Measurements from ENCODE around the gene HLA-C. TPM values are rescaled to one million over a fixed set of nuclear protein-coding genes. Genes with fewer than 3 reads are reported as not detected.
"Not testable (repeated sequence)": the region's sequence is repeated elsewhere in the genome, so short reads cannot be mapped to it uniquely, and the experiment has no call there.

HLA-C gene
- total and polyA plus RNA-seq, 10 of the 15 experiments (the other 5 are each of a cell fraction or from before 2014, with no cell fraction given), result 121 to 1,092 (median 806) TPM

DNA sequence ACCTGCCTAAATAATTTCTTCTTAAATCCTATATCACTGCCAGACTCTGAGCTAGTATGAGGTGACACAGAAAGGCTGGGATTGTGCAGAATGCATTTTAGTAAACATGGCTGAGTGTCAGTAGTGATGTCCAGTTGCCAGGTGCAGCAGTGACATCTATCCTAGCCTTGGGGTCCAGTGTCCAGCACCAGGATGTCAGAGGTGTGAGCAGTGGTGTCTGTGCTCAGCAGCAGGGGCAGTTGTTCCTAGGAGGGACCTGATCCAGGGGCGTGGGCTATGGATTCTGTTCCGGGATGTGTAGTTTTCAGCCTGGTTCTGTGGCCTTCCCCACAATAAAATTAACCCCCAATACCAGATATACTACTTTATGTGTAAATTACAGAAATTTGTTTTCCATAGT, 6.0 kb downstream of the HLA-C start:
- Histone ChIP-seq H3K36me3 (ENCODE audit: control insufficient read depth in 2 of 2, insufficient read depth in 2 of 2, low read length in 1 of 2) (peaks cover 18 to 25% of the 10 kb centered on the region in 2 experiments; a peak in 3 of 4 replicates), H3K4me1 (ENCODE audit: control insufficient read depth, insufficient read depth, low read length) (peaks cover 6% of the 10 kb centered on the region), H3K4me2 (ENCODE audit: control insufficient read depth, insufficient read depth) (no peak overlapping the region), H3K27me3 (replicated peaks in 1 of 2; ENCODE audit: control insufficient read depth in 2 of 2, insufficient read depth in 2 of 2, low read length in 1 of 2) (no peaks in the 10 kb centered on the region), H3K27ac (ENCODE audit: control insufficient read depth, insufficient read depth) (no peak overlapping the region), H3K4me3 (no peak overlapping the region), H4K20me1 (ENCODE audit: control insufficient read depth, insufficient read depth) (peaks cover 15% of the 10 kb centered on the region), H2AFZ (ENCODE audit: control insufficient read depth, low read depth, low read length) (no peak overlapping the region), H3K9me3 (replicated peaks; ENCODE audit: control insufficient read depth, insufficient read depth, low read length) (no peaks in the 10 kb centered on the region; the same call in none of the 3 replicates), H3K9ac (ENCODE audit: control insufficient read depth, insufficient read depth, low read length) (no peak overlapping the region), H3K79me2 (ENCODE audit: control insufficient read depth, insufficient read depth, low read length) (peaks cover 16% of the 10 kb centered on the region)
- DNase-seq (ENCODE audit: low read depth, low spot score), result no peak
- peak; percentile 25 for ATAC-seq
- ChIA-PET CTCF (no interaction called here), RAD21 (ENCODE audit: unreplicated experiment) (no interaction called here), SMC1A (ENCODE audit: uncharacterized antibody, unreplicated experiment) (no interaction called here), POLR2A (no interaction called here)
- BruUV-seq (replicated peaks), result no TSS peak
- intact Hi-C loops (cut with micrococcal nuclease; ENCODE audit: unreplicated experiment) (no loop called here), in situ Hi-C loops (cut with MboI) (loop anchor here (5.0 kb wide), 2 partner anchors 69 to 86 kb away; no protein-coding TSS in a partner anchor)
- no peak for FAIRE-seq
- WGBS (ENCODE audit: insufficient coverage, insufficient replicate concordance, low lambda C conversion rate, missing lambda C conversion rate), result 26% methylated on average over 2 of the region's 2 CpGs
- TF ChIP-seq, protein P1, sequence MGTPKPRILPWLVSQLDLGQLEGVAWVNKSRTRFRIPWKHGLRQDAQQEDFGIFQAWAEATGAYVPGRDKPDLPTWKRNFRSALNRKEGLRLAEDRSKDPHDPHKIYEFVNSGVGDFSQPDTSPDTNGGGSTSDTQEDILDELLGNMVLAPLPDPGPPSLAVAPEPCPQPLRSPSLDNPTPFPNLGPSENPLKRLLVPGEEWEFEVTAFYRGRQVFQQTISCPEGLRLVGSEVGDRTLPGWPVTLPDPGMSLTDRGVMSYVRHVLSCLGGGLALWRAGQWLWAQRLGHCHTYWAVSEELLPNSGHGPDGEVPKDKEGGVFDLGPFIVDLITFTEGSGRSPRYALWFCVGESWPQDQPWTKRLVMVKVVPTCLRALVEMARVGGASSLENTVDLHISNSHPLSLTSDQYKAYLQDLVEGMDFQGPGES (IDR thresholded peaks at IDR 0.05), result no peak
- TF ChIP-seq POLR2A (IDR thresholded peaks at IDR 0.05; ENCODE audit: low read depth, low read length), result peak; percentile 33; the same call in 1 of the 2 replicates
- TF ChIP-seq POLR2AphosphoS5 (IDR thresholded peaks at IDR 0.05; ENCODE audit: low read length), result peak; percentile 17; the same call in 1 of the 2 replicates
- TF ChIP-seq GABPA (IDR thresholded peaks at IDR 0.05; ENCODE audit: low read depth), result no peak
- TF ChIP-seq, protein P2, sequence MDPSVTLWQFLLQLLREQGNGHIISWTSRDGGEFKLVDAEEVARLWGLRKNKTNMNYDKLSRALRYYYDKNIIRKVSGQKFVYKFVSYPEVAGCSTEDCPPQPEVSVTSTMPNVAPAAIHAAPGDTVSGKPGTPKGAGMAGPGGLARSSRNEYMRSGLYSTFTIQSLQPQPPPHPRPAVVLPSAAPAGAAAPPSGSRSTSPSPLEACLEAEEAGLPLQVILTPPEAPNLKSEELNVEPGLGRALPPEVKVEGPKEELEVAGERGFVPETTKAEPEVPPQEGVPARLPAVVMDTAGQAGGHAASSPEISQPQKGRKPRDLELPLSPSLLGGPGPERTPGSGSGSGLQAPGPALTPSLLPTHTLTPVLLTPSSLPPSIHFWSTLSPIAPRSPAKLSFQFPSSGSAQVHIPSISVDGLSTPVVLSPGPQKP (IDR thresholded peaks at IDR 0.05; ENCODE audit: low read depth, low read length), result no peak
- TF ChIP-seq, protein P3, sequence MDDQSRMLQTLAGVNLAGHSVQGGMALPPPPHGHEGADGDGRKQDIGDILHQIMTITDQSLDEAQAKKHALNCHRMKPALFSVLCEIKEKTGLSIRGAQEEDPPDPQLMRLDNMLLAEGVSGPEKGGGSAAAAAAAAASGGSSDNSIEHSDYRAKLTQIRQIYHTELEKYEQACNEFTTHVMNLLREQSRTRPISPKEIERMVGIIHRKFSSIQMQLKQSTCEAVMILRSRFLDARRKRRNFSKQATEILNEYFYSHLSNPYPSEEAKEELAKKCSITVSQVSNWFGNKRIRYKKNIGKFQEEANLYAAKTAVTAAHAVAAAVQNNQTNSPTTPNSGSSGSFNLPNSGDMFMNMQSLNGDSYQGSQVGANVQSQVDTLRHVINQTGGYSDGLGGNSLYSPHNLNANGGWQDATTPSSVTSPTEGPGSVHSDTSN (IDR thresholded peaks at IDR 0.05; ENCODE audit: insufficient replicate concordance, low read depth, low read length), result no peak

DNA sequence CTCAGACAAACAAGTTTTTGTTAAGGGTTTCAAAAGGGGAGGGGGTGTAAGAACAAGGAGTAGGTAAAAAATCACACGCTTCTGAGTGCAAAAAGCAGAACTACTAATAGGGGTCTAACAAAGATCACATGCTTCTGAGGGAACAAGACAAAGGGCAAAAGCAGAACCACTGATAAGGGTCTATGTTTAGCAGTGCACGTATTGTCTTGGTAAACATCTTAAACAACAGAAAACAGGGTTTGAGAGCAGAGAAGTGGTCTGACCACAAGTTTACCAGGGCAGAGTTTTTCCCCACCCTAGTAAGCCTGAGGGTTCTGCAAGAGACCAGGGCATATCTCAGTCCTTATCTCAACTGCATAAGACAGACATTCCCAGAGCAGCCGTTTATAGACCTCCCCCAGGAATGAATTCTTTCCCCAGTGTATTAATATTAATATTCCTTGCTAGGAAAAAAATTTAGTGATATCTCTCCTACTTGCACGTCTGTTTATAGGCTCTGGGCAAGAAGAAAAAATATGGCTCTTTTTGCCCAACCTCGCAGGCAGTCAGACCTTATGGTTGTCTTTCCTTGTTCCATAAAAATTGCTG, 8.5 kb downstream of the HLA-C start:
- H4K20me1 ChIP-seq (ENCODE audit: control insufficient read depth, insufficient read depth); H3K9me3 ChIP-seq (replicated peaks; ENCODE audit: control insufficient read depth, insufficient read depth, low read length); BruUV-seq (replicated peaks); H3K27ac ChIP-seq (ENCODE audit: control insufficient read depth, insufficient read depth); in situ Hi-C loops (cut with MboI); CTCF ChIA-PET; H2AFZ ChIP-seq (ENCODE audit: control insufficient read depth, low read depth, low read length); H3K4me1 ChIP-seq (ENCODE audit: control insufficient read depth, insufficient read depth, low read length); H3K79me2 ChIP-seq (ENCODE audit: control insufficient read depth, insufficient read depth, low read length); FAIRE-seq; POLR2A ChIA-PET; ATAC-seq; H3K4me2 ChIP-seq (ENCODE audit: control insufficient read depth, insufficient read depth); H3K4me3 ChIP-seq; intact Hi-C loops (cut with micrococcal nuclease; ENCODE audit: unreplicated experiment); H3K36me3 ChIP-seq (ENCODE audit: control insufficient read depth in 2 of 2, insufficient read depth in 2 of 2, low read length in 1 of 2); H3K9ac ChIP-seq (ENCODE audit: control insufficient read depth, insufficient read depth, low read length); RAD21 ChIA-PET (ENCODE audit: unreplicated experiment); SMC1A ChIA-PET (ENCODE audit: uncharacterized antibody, unreplicated experiment); DNase-seq (ENCODE audit: low read depth, low spot score); H3K27me3 ChIP-seq (replicated peaks in 1 of 2; ENCODE audit: control insufficient read depth in 2 of 2, insufficient read depth in 2 of 2, low read length in 1 of 2): not testable (repeated sequence)
- WGBS (ENCODE audit: insufficient coverage, insufficient replicate concordance, low lambda C conversion rate, missing lambda C conversion rate), result 17% methylated on average over 3 of the region's 5 CpGs

DNA sequence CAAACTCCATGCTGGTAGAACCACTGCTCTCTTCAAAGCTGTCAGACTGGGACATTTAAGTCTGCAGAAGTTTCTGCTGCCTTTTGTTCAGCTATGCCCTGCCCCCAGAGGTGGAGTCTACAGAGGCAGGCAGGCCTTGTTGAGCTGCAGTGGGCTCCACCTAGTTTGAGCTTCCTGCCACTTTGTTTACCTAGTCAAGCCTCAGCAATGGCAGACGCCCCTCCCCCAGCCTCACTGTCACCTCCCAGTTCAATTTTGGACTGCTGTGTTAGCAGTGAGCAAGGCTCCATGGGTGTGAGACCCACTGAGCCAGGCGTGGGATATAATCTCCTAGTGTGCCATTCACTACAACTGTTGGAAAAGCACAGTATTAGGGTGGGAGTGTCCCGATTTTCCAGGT, 11.9 kb downstream of the HLA-C start:
- POLR2A ChIA-PET; H3K4me3 ChIP-seq; intact Hi-C loops (cut with micrococcal nuclease; ENCODE audit: unreplicated experiment); FAIRE-seq; H3K27me3 ChIP-seq (replicated peaks in 1 of 2; ENCODE audit: control insufficient read depth in 2 of 2, insufficient read depth in 2 of 2, low read length in 1 of 2); H3K9ac ChIP-seq (ENCODE audit: control insufficient read depth, insufficient read depth, low read length); H3K36me3 ChIP-seq (ENCODE audit: control insufficient read depth in 2 of 2, insufficient read depth in 2 of 2, low read length in 1 of 2); H4K20me1 ChIP-seq (ENCODE audit: control insufficient read depth, insufficient read depth); H2AFZ ChIP-seq (ENCODE audit: control insufficient read depth, low read depth, low read length); H3K4me1 ChIP-seq (ENCODE audit: control insufficient read depth, insufficient read depth, low read length); RAD21 ChIA-PET (ENCODE audit: unreplicated experiment); ATAC-seq; H3K27ac ChIP-seq (ENCODE audit: control insufficient read depth, insufficient read depth); BruUV-seq (replicated peaks); in situ Hi-C loops (cut with MboI); SMC1A ChIA-PET (ENCODE audit: uncharacterized antibody, unreplicated experiment); H3K4me2 ChIP-seq (ENCODE audit: control insufficient read depth, insufficient read depth); DNase-seq (ENCODE audit: low read depth, low spot score); H3K79me2 ChIP-seq (ENCODE audit: control insufficient read depth, insufficient read depth, low read length); H3K9me3 ChIP-seq (replicated peaks; ENCODE audit: control insufficient read depth, insufficient read depth, low read length): not testable (repeated sequence)
- 11% methylated on average over 3 of the region's 3 CpGs for WGBS (ENCODE audit: insufficient coverage, insufficient replicate concordance, low lambda C conversion rate, missing lambda C conversion rate)
- CTCF ChIA-PET, result interaction anchor here (0.6 kb wide), 1 partner anchor 76 kb away, joined by 3 read pairs; no protein-coding TSS in a partner anchor

Measured in GM12878 (cell line).